ENCODE data around the gene NUP62.

NUP62 gene

DNA sequence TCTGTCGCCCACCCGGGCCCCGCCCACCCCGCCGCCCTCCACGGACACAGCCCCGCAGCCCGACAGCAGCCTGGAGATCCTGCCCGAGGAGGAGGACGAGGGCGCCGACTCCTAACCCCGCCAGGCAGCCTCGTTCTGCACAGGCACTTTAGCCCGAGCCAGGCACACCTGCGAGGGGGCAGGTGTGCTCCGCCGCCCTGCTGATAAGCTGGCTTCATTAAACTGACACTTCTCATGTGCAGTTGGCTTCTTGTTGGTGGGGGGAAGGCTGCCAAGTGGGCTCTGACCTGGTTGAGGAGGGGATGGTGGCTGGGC, 40.8 kb downstream of the NUP62 start:
- 80% methylated on average over 9 of the region's 18 CpGs for WGBS (ENCODE audit: insufficient coverage)
- Histone ChIP-seq H3K27me3 (replicated peaks in 2 of 5; ENCODE audit: control insufficient read depth in 4 of 5, insufficient read depth in 5 of 5, low read length in 4 of 5) (peaks cover 0 to 19% (median 5%) of the 10 kb centered on the region in 5 experiments), H3K4me1 (ENCODE audit: control extremely low read depth in 1 of 4, control insufficient read depth in 4 of 4, insufficient read depth in 4 of 4, low read length in 3 of 4) (peaks cover 0 to 9% (median 3%) of the 10 kb centered on the region in 4 experiments), H3K27ac (ENCODE audit: insufficient read depth in 1 of 2, low read depth in 1 of 2, low read length in 2 of 2, poor library complexity in 1 of 2, severe bottlenecking in 2 of 2) (no peak overlapping the region), H3K9me3 (ENCODE audit: control extremely low read depth in 1 of 5, control insufficient read depth in 4 of 5, insufficient read depth in 2 of 5, low read depth in 1 of 5, low read length in 4 of 5) (no peaks in the 10 kb centered on the region), H3K36me3 (ENCODE audit: control insufficient read depth in 4 of 4, insufficient read depth in 4 of 4, low read length in 3 of 4) (peaks cover 2 to 30% (median 20%) of the 10 kb centered on the region in 4 experiments), H3K4me3 (ENCODE audit: control insufficient read depth in 1 of 7, extremely low read depth in 1 of 7, insufficient read depth in 4 of 7, low read depth in 2 of 7, low read length in 6 of 7) (no peak overlapping the region)
- no peak for DNase-seq
- ChIA-PET CTCF (no interaction called here), POLR2A (interaction anchor here (1.4 kb wide), 1 partner anchor 12 kb away, joined by 3 read pairs; the partner anchor contains the start of genes AKT1S1 and TBC1D17)

DNA sequence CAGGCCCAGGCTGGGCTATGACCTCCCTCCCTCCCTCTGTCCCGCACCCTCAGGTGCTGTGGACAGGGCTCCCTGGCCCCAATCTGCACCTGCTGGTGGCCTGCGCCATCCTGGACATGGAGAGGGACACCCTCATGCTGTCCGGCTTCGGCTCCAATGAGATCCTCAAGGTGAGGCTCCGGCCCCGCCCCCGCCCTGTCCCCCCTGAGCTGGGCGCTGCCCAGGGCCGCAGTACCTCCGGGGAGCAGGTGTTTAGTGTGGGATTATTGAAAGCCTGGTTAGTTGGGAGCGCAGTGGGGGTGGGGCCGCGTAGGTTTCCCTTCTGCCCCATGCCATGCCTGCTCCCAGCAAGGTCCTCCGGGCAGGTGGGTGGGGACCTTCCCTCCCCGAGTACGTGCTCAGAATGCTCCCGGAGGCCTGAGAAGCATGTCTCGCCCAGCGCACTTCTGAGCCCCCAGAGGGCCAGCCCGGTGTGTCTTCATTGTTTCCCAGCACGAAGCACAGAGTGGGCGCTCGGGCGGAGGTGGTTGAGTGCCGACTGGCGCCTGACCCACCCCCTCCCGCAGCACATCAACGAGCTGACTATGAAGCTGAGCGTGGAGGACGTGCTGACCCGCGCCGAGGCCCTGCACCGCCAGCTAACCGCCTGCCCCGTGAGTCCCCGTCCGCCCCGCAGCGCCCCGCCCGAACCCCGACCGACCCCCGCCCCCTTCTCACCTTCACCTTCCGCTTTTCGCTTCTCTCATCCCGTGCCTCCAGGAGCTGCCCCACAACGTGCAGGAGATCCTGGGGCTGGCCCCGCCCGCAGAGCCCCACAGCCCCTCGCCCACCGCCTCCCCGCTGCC, 41.4 kb downstream of the NUP62 start:
- peaks cover 0 to 9% (median 3%) of the 10 kb centered on the region in 4 experiments for H3K4me1 ChIP-seq (ENCODE audit: control extremely low read depth in 1 of 4, control insufficient read depth in 4 of 4, insufficient read depth in 4 of 4, low read length in 3 of 4)
- peaks cover 0 to 4% (median 0%) of the 10 kb centered on the region in 5 experiments for H3K9me3 ChIP-seq (ENCODE audit: control extremely low read depth in 1 of 5, control insufficient read depth in 4 of 5, insufficient read depth in 2 of 5, low read depth in 1 of 5, low read length in 4 of 5)
- no peak for DNase-seq
- H3K27me3 ChIP-seq (replicated peaks in 2 of 5; ENCODE audit: control insufficient read depth in 4 of 5, insufficient read depth in 5 of 5, low read length in 4 of 5), result peaks cover 0 to 19% (median 5%) of the 10 kb centered on the region in 5 experiments
- WGBS (ENCODE audit: insufficient coverage), result 89% methylated on average over 28 of the region's 54 CpGs
- ChIA-PET CTCF (no interaction called here), POLR2A (interaction anchor here (1.4 kb wide), 1 partner anchor 11 kb away, joined by 3 read pairs; the partner anchor contains the start of genes AKT1S1 and TBC1D17)
- no peak overlapping the region for H3K27ac ChIP-seq (ENCODE audit: insufficient read depth in 1 of 2, low read depth in 1 of 2, low read length in 2 of 2, poor library complexity in 1 of 2, severe bottlenecking in 2 of 2)
- peaks cover 2 to 36% (median 25%) of the 10 kb centered on the region in 4 experiments for H3K36me3 ChIP-seq (ENCODE audit: control insufficient read depth in 4 of 4, insufficient read depth in 4 of 4, low read length in 3 of 4)
- H3K4me3 ChIP-seq (ENCODE audit: control insufficient read depth in 1 of 7, extremely low read depth in 1 of 7, insufficient read depth in 4 of 7, low read depth in 2 of 7, low read length in 6 of 7), result no peak overlapping the region

DNA sequence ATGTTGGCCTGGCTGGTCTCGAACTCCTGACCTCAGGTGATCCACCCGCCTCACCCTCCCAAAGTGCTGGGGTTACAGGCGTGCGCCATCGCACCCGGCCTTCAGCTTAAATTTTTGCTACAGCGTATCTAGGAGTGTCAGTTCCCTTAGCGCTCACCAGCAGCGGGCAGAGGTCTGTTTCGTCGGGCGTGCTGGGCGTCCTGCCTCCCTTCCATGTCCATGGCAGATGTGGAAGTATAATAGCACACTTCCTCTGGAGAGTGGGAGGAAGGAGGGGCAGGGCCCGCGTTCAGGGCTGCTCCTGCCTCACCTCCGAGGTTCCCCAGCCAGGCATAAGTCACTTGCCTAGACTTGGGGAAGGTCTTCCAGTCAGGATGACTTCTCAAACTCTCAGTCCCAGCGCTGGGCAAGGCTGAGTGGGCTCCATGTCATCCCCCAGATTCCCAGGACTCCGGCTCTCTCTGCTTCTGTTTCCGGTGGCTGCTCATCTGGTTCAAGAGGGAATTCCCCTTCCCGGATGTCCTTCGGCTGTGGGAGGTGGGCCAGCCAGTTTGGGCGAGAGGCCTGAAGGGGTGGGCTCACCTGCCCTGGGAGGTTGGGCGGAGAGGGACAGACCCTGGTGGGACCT, 42.2 kb downstream of the NUP62 start:
- ChIA-PET CTCF (no interaction called here), POLR2A (no interaction called here)
- Histone ChIP-seq H3K27ac (ENCODE audit: insufficient read depth in 1 of 2, low read depth in 1 of 2, low read length in 2 of 2, poor library complexity in 1 of 2, severe bottlenecking in 2 of 2) (no peak overlapping the region), H3K36me3 (ENCODE audit: control insufficient read depth in 4 of 4, insufficient read depth in 4 of 4, low read length in 3 of 4) (peaks cover 2 to 43% (median 28%) of the 10 kb centered on the region in 4 experiments), H3K4me3 (ENCODE audit: control insufficient read depth in 1 of 7, extremely low read depth in 1 of 7, insufficient read depth in 4 of 7, low read depth in 2 of 7, low read length in 6 of 7) (no peak overlapping the region), H3K9me3 (ENCODE audit: control extremely low read depth in 1 of 5, control insufficient read depth in 4 of 5, insufficient read depth in 2 of 5, low read depth in 1 of 5, low read length in 4 of 5) (peaks cover 0 to 6% (median 0%) of the 10 kb centered on the region in 5 experiments), H3K27me3 (replicated peaks in 2 of 5; ENCODE audit: control insufficient read depth in 4 of 5, insufficient read depth in 5 of 5, low read length in 4 of 5) (peaks cover 0 to 19% (median 3%) of the 10 kb centered on the region in 5 experiments), H3K4me1 (ENCODE audit: control extremely low read depth in 1 of 4, control insufficient read depth in 4 of 4, insufficient read depth in 4 of 4, low read length in 3 of 4) (peaks cover 0 to 9% (median 3%) of the 10 kb centered on the region in 4 experiments)
- no peak for DNase-seq
- 94% methylated on average over 20 of the region's 23 CpGs for WGBS (ENCODE audit: insufficient coverage)

DNA sequence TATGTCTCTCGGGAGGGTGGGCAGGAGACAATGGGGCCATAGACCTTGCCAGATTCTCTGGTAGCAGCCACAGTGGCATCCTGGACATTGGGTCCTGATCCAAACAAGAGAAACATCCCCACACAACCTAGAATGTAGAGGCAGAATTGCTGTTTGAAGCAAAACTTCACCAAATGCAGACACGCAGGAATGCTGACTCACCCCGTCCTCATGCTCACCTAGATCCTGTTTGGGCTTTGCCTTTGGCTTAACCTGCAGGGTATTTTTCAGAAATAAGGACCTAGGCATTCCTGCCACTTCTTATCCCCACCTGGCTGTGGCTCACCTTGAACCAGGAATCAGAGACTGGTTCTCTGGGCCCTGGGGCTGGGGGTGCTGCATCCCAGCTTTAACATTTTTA, 44.5 kb downstream of the NUP62 start:
- WGBS (ENCODE audit: insufficient coverage), result 83% methylated on average over 3 of the region's 3 CpGs
- H3K36me3 ChIP-seq (ENCODE audit: control insufficient read depth in 4 of 4, insufficient read depth in 4 of 4, low read length in 3 of 4), result peaks cover 8 to 65% (median 44%) of the 10 kb centered on the region in 4 experiments

DNA sequence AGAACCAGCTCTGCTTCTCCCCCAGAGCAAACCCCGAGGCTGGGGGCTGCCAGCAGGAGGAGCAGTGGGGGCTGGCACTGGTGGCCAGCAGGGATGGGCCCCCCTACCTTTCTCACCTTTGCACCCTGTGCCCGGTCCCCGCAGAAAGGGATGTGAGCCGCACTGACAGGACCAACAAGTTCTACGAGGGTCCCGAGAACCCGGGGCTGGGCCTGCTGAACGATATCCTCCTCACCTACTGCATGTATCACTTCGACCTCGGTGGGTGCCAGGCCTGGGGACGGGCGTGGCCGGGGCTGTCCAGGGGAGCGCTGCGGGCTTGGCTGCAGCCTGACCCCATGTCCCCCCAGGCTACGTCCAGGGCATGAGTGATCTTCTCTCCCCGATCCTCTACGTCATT, 45.2 kb downstream of the NUP62 start:
- Histone ChIP-seq H3K27me3 (replicated peaks in 2 of 5; ENCODE audit: control insufficient read depth in 4 of 5, insufficient read depth in 5 of 5, low read length in 4 of 5) (peaks cover 0 to under 1% (median 0%) of the 10 kb centered on the region in 5 experiments), H3K4me1 (ENCODE audit: control extremely low read depth in 1 of 4, control insufficient read depth in 4 of 4, insufficient read depth in 4 of 4, low read length in 3 of 4) (peaks cover 0 to 2% (median 0%) of the 10 kb centered on the region in 4 experiments), H3K9me3 (ENCODE audit: control extremely low read depth in 1 of 5, control insufficient read depth in 4 of 5, insufficient read depth in 2 of 5, low read depth in 1 of 5, low read length in 4 of 5) (peaks cover 0 to 6% (median 0%) of the 10 kb centered on the region in 5 experiments), H3K4me3 (ENCODE audit: control insufficient read depth in 1 of 7, extremely low read depth in 1 of 7, insufficient read depth in 4 of 7, low read depth in 2 of 7, low read length in 6 of 7) (no peak overlapping the region), H3K36me3 (ENCODE audit: control insufficient read depth in 4 of 4, insufficient read depth in 4 of 4, low read length in 3 of 4) (peaks cover 8 to 68% (median 48%) of the 10 kb centered on the region in 4 experiments), H3K27ac (ENCODE audit: insufficient read depth in 1 of 2, low read depth in 1 of 2, low read length in 2 of 2, poor library complexity in 1 of 2, severe bottlenecking in 2 of 2) (no peak overlapping the region)
- ChIA-PET CTCF (no interaction called here), POLR2A (no interaction called here)
- over 99% methylated on average over 16 of the region's 18 CpGs for WGBS (ENCODE audit: insufficient coverage)
- no peak for DNase-seq

More for the DNA sequence above, 44.5 kb downstream of the NUP62 start:
- ChIA-PET POLR2A (no interaction called here), CTCF (no interaction called here)
- Histone ChIP-seq H3K4me1 (ENCODE audit: control extremely low read depth in 1 of 4, control insufficient read depth in 4 of 4, insufficient read depth in 4 of 4, low read length in 3 of 4) (peaks cover 0 to 3% (median 0%) of the 10 kb centered on the region in 4 experiments), H3K27me3 (replicated peaks in 2 of 5; ENCODE audit: control insufficient read depth in 4 of 5, insufficient read depth in 5 of 5, low read length in 4 of 5) (peaks cover 0 to 7% (median 0%) of the 10 kb centered on the region in 5 experiments), H3K27ac (ENCODE audit: insufficient read depth in 1 of 2, low read depth in 1 of 2, low read length in 2 of 2, poor library complexity in 1 of 2, severe bottlenecking in 2 of 2) (no peak overlapping the region), H3K4me3 (ENCODE audit: control insufficient read depth in 1 of 7, extremely low read depth in 1 of 7, insufficient read depth in 4 of 7, low read depth in 2 of 7, low read length in 6 of 7) (no peak overlapping the region), H3K9me3 (ENCODE audit: control extremely low read depth in 1 of 5, control insufficient read depth in 4 of 5, insufficient read depth in 2 of 5, low read depth in 1 of 5, low read length in 4 of 5) (peaks cover 0 to 6% (median 0%) of the 10 kb centered on the region in 5 experiments)
- no peak for DNase-seq

DNA sequence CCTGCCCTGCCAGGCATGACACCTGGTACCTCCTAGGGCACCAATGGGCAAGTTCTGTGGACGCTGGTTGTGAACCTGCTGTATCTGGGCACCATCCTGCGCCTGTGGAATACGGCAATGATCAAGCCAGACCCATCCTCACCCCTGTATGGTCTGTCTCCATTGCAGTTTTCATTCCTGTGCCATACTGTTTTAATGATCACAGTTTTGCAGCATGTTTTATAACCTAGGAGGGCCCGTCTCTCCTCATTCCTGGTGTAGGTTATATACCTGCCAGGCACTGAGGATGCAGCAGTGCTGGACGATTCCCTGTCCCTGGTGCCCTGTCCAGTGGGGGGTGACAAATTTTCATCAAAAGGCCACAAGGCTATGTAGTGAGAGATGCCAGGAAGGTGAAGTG, 46.2 kb downstream of the NUP62 start:
- H3K27me3 ChIP-seq (replicated peaks in 2 of 5; ENCODE audit: control insufficient read depth in 4 of 5, insufficient read depth in 5 of 5, low read length in 4 of 5), result no peaks in the 10 kb centered on the region
- POLR2A ChIA-PET, result no interaction called here
- peaks cover 8 to 69% (median 51%) of the 10 kb centered on the region in 4 experiments for H3K36me3 ChIP-seq (ENCODE audit: control insufficient read depth in 4 of 4, insufficient read depth in 4 of 4, low read length in 3 of 4)
- peaks cover 0 to 11% (median 8%) of the 10 kb centered on the region in 4 experiments for H3K4me1 ChIP-seq (ENCODE audit: control extremely low read depth in 1 of 4, control insufficient read depth in 4 of 4, insufficient read depth in 4 of 4, low read length in 3 of 4)
- WGBS (ENCODE audit: insufficient coverage), result 97% methylated on average over 4 of the region's 5 CpGs
- no peak for DNase-seq
- H3K4me3 ChIP-seq (ENCODE audit: control insufficient read depth in 1 of 7, extremely low read depth in 1 of 7, insufficient read depth in 4 of 7, low read depth in 2 of 7, low read length in 6 of 7), result no peak overlapping the region
- H3K9me3 ChIP-seq (ENCODE audit: control extremely low read depth in 1 of 5, control insufficient read depth in 4 of 5, insufficient read depth in 2 of 5, low read depth in 1 of 5, low read length in 4 of 5), result peaks cover 0 to 6% (median 0%) of the 10 kb centered on the region in 5 experiments
- H3K27ac ChIP-seq (ENCODE audit: insufficient read depth in 1 of 2, low read depth in 1 of 2, low read length in 2 of 2, poor library complexity in 1 of 2, severe bottlenecking in 2 of 2), result no peak overlapping the region
- CTCF ChIA-PET, result no interaction called here

DNA sequence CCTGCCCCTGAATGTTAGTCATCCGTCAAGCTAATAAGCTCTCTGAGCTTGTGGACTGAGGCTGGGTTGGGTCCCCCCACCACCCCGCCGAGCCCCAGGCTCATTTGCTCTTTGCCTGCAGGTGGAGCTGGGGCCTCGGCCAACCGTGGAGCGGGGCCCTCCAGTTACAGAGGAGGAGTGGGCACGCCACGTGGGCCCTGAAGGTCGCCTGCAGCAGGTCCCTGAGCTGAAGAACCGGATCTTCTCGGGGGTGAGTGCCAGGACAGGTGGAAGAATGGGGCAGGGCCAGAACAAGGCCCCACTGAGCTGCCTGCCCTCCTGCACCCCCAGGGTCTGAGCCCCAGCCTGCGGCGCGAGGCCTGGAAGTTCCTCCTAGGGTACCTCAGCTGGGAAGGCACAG, 46.7 kb downstream of the NUP62 start:
- Histone ChIP-seq H3K9me3 (ENCODE audit: control extremely low read depth in 1 of 5, control insufficient read depth in 4 of 5, insufficient read depth in 2 of 5, low read depth in 1 of 5, low read length in 4 of 5) (peaks cover 0 to 6% (median 0%) of the 10 kb centered on the region in 5 experiments), H3K4me1 (ENCODE audit: control extremely low read depth in 1 of 4, control insufficient read depth in 4 of 4, insufficient read depth in 4 of 4, low read length in 3 of 4) (peaks cover 0 to 13% (median 9%) of the 10 kb centered on the region in 4 experiments), H3K4me3 (ENCODE audit: control insufficient read depth in 1 of 7, extremely low read depth in 1 of 7, insufficient read depth in 4 of 7, low read depth in 2 of 7, low read length in 6 of 7) (no peak overlapping the region), H3K27me3 (replicated peaks in 2 of 5; ENCODE audit: control insufficient read depth in 4 of 5, insufficient read depth in 5 of 5, low read length in 4 of 5) (no peaks in the 10 kb centered on the region), H3K27ac (ENCODE audit: insufficient read depth in 1 of 2, low read depth in 1 of 2, low read length in 2 of 2, poor library complexity in 1 of 2, severe bottlenecking in 2 of 2) (no peak overlapping the region), H3K36me3 (ENCODE audit: control insufficient read depth in 4 of 4, insufficient read depth in 4 of 4, low read length in 3 of 4) (peaks cover 8 to 69% (median 51%) of the 10 kb centered on the region in 4 experiments)
- CTCF ChIA-PET, result interaction anchor here (1.4 kb wide), 1 partner anchor 9 kb away, joined by 5 read pairs; no protein-coding TSS in a partner anchor
- WGBS (ENCODE audit: insufficient coverage), result 95% methylated on average over 14 of the region's 14 CpGs
- DNase-seq, result no peak
- POLR2A ChIA-PET, result no interaction called here
